ENCODE results near the gene CELF1. TPM values are rescaled to one million over a fixed set of nuclear protein-coding genes. Genes with fewer than 3 reads are reported as not detected.
A peak's percentile ranks its signal among the peaks of the same experiment; 100 is the strongest.

The CELF1 gene
- total and polyA plus RNA-seq, 2 of the 4 experiments (the other 2 are of a cell fraction): 63.3 to 135 TPM

- H3K79me1 ChIP-seq (ENCODE audit: low read depth in 1 of 2, low read length in 2 of 2): peaks cover 41 to 74% of the 10 kb centered on the region in 2 experiments
- POLR2A ChIA-PET (ENCODE audit: unreplicated experiment): no interaction called here
- no peak overlapping the region for H2BK15ac ChIP-seq (ENCODE audit: low read depth, low read length)
- H3K9me1 ChIP-seq (ENCODE audit: insufficient read depth, low read length): peaks cover 12% of the 10 kb centered on the region
- no peak overlapping the region for H3K4me3 ChIP-seq (ENCODE audit: insufficient read depth, low read depth, low read length)
- peaks cover 12% of the 10 kb centered on the region for H3K4me1 ChIP-seq (ENCODE audit: control insufficient read depth, insufficient read depth, low read length)
- no peak overlapping the region for H3K14ac ChIP-seq (replicated peaks; ENCODE audit: low read depth, low read length)
- no CpG with 5 or more reads among the region's 5 CpGs for WGBS, 2 experiments (ENCODE audit: extremely low coverage in 2 of 2, insufficient read length in 1 of 2)
- in situ Hi-C loops (cut with MboI; ENCODE audit: low sequenced_read_pairs): no loop called here
- H3K4me2 ChIP-seq (ENCODE audit: low read depth, low read length): no peak overlapping the region
- no peak overlapping the region for H2BK120ac ChIP-seq (ENCODE audit: low read depth, low read length)
- no peak overlapping the region for H3K9ac ChIP-seq (ENCODE audit: low read depth, low read length)
- no peak overlapping the region for H2AK9ac ChIP-seq (replicated peaks; ENCODE audit: low read depth, low read length, poor library complexity)
- CTCF ChIA-PET: interaction anchor here (0.6 kb wide), 1 partner anchor 150 kb away, joined by 3 read pairs; no protein-coding TSS in a partner anchor
- no peak overlapping the region for H3K18ac ChIP-seq (ENCODE audit: low read depth, low read length)
- H4K5ac ChIP-seq (ENCODE audit: low read depth, low read length): no peak overlapping the region
- no peak overlapping the region for H2AFZ ChIP-seq (replicated peaks; ENCODE audit: low read length, poor library complexity)
- H3K27ac ChIP-seq (ENCODE audit: insufficient read depth, low read length): no peak overlapping the region
- no peak overlapping the region for H2AK5ac ChIP-seq (ENCODE audit: low read depth, low read length)
- no peak overlapping the region for H2BK5ac ChIP-seq (ENCODE audit: low read depth, low read length, poor library complexity, severe bottlenecking)
- no peak overlapping the region for H3K4ac ChIP-seq (ENCODE audit: low read depth, low read length)
- peak; percentile 42 for DNase-seq
- TF ChIP-seq MAFK (IDR thresholded peaks at IDR 0.05; ENCODE audit: low read depth, low read length): no peak
- no peak for TF ChIP-seq RAD21 (IDR thresholded peaks at IDR 0.05; ENCODE audit: low read length)
- no peak for TF ChIP-seq POLR2A (IDR thresholded peaks at IDR 0.05; ENCODE audit: low read depth, low read length)
- TF ChIP-seq USF2 (IDR thresholded peaks at IDR 0.05; ENCODE audit: low read depth, low read length): no peak
- TF ChIP-seq MXI1 (IDR thresholded peaks at IDR 0.05; ENCODE audit: borderline replicate concordance, low read depth, low read length): no peak
- TF ChIP-seq RFX5 (IDR thresholded peaks at IDR 0.05; ENCODE audit: low read depth, low read length): no peak
- no peak for TF ChIP-seq CHD1 (IDR thresholded peaks at IDR 0.05; ENCODE audit: low read depth, low read length)
- no peak for TF ChIP-seq NFE2L2 (IDR thresholded peaks at IDR 0.05; ENCODE audit: low read depth, low read length)
- no peak overlapping the region for H2BK20ac ChIP-seq (ENCODE audit: low read depth, low read length)
- H3K36me3 ChIP-seq (ENCODE audit: control insufficient read depth, insufficient read depth, low read length): peaks cover 20% of the 10 kb centered on the region
- no peak overlapping the region for H4K91ac ChIP-seq (ENCODE audit: insufficient read depth, low read depth, low read length)
- no peak overlapping the region for H3K56ac ChIP-seq (ENCODE audit: extremely low read depth, insufficient read depth, low read length)
- ATAC-seq (ENCODE audit: low read depth): no peak
- no peak overlapping the region for H4K8ac ChIP-seq (ENCODE audit: low read depth in 2 of 2, low read length in 2 of 2)
- no peaks in the 10 kb centered on the region for H3K9me3 ChIP-seq (ENCODE audit: control insufficient read depth, insufficient read depth, low read length)
- BruUV-seq (replicated peaks): no TSS peak
- dilution Hi-C loops (cut with HindIII; ENCODE audit: low sequenced_read_pairs, unreplicated experiment): no loop called here
- intact Hi-C loops (cut with micrococcal nuclease): no loop called here
- H3K23ac ChIP-seq (ENCODE audit: low read depth, low read length): no peak overlapping the region
- no peaks in the 10 kb centered on the region for H3K27me3 ChIP-seq (ENCODE audit: control insufficient read depth, insufficient read depth, low read length)
- H4K20me1 ChIP-seq (ENCODE audit: insufficient read depth, low read length): peaks cover 25% of the 10 kb centered on the region
Measured at GRCh38 chr11:47464483-47464882, 88.4 kb downstream of the CELF1 start.

Measured in IMR-90 (cell line).